Neuronal stem cell (in vitro differentiated cells): Measurements from ENCODE around the gene CHN2.

Experiments used
- DNase-seq: peaks from one replicate; pipeline ENCODE4 v3.0.0-alpha.2; 2013; ENCODE audit warnings: low spot score
- H2AFZ ChIP-seq: one replicate; pipeline ENCODE4 v1.6.1; 2013; ENCODE audit warnings: mild to moderate bottlenecking, low read length, inconsistent platforms
- H2AK5ac ChIP-seq: 2 replicates; pipeline ENCODE4 v1.6.1; 2013; ENCODE audit warnings: low read depth, mild to moderate bottlenecking, inconsistent platforms, low read length, moderate library complexity, mixed read lengths
- H2BK120ac ChIP-seq: 2 replicates; pipeline ENCODE4 v1.6.1; 2013; ENCODE audit warnings: low read depth, mild to moderate bottlenecking, inconsistent platforms, low read length, moderate library complexity, mixed read lengths
- H2BK12ac ChIP-seq: one replicate; pipeline ENCODE4 v1.6.1; 2013; ENCODE audit warnings: low read length, inconsistent platforms
- H2BK15ac ChIP-seq: 2 replicates; pipeline ENCODE4 v1.6.1; 2013; ENCODE audit warnings: mild to moderate bottlenecking, low read length, inconsistent platforms, mixed read lengths
- H2BK5ac ChIP-seq: one replicate; pipeline ENCODE4 v1.6.1; 2013; ENCODE audit warnings: inconsistent platforms, mild to moderate bottlenecking, low read length, moderate library complexity
- H3K14ac ChIP-seq: one replicate; pipeline ENCODE4 v1.6.1; 2013; ENCODE audit warnings: low read length, inconsistent platforms
- H3K18ac ChIP-seq: 2 replicates; pipeline ENCODE4 v1.6.1; 2013; ENCODE audit warnings: low read length, inconsistent platforms
- H3K23ac ChIP-seq: 2 replicates; pipeline ENCODE4 v1.6.1; 2013; ENCODE audit warnings: low read depth, mild to moderate bottlenecking, mixed read lengths, low read length, inconsistent platforms; ENCODE audit not compliant: poor library complexity
- H3K27ac ChIP-seq: replicated peaks from 3 replicates; pipeline ENCODE4 v1.5.1; 2013; ENCODE audit warnings: low read length, inconsistent platforms
- H3K27me3 ChIP-seq, 3 experiments: 2 replicates each; pipeline ENCODE4 v1.6.1; 2013; ENCODE audit warnings: low read length in 3 of 3, mild to moderate bottlenecking in 2 of 3, inconsistent platforms in 1 of 3, low read depth in 1 of 3, mixed read lengths in 1 of 3, moderate library complexity in 1 of 3; ENCODE audit not compliant: control insufficient read depth in 3 of 3, insufficient read depth in 3 of 3
- H3K36me3 ChIP-seq, 2 donors: replicated peaks in 1 of 2; 2 replicates each; pipeline ENCODE4 v1.6.1; 2013; ENCODE audit warnings: low read length in 2 of 2; ENCODE audit not compliant: control insufficient read depth in 2 of 2, insufficient read depth in 2 of 2
- H3K4ac ChIP-seq: 2 replicates; pipeline ENCODE4 v1.6.1; 2013; ENCODE audit warnings: inconsistent platforms, mild to moderate bottlenecking, low read length, moderate library complexity
- H3K4me1 ChIP-seq, 2 donors: 1 replicate in 1 of 2; 2 replicates in 1 of 2; pipeline ENCODE4 v1.6.1; 2013; ENCODE audit warnings: low read length in 2 of 2, low read depth in 1 of 2; ENCODE audit not compliant: control insufficient read depth in 2 of 2, insufficient read depth in 1 of 2
- H3K4me2 ChIP-seq: one replicate; pipeline ENCODE4 v1.6.1; 2013; ENCODE audit warnings: mild to moderate bottlenecking, low read length, inconsistent platforms; ENCODE audit not compliant: insufficient read depth, poor library complexity, severe bottlenecking
- H3K4me3 ChIP-seq, 2 donors: 2 replicates each; pipeline ENCODE4 v1.5.1; 2013; ENCODE audit warnings: low read length in 2 of 2, mild to moderate bottlenecking in 2 of 2, inconsistent platforms in 1 of 2, moderate library complexity in 1 of 2
- H3K79me1 ChIP-seq: one replicate; pipeline ENCODE4 v1.6.1; 2013; ENCODE audit warnings: low read depth, mild to moderate bottlenecking, inconsistent platforms, low read length, moderate library complexity
- H3K9ac ChIP-seq: one replicate; pipeline ENCODE4 v1.6.1; 2013; ENCODE audit warnings: mild to moderate bottlenecking, low read depth, low read length, inconsistent platforms; ENCODE audit not compliant: poor library complexity
- H3K9me3 ChIP-seq, 2 donors: replicated peaks in 1 of 2; 2 replicates each; pipeline versions ENCODE3 to v1.6.1; 2013; ENCODE audit warnings: low read length in 2 of 2, mild to moderate bottlenecking in 2 of 2, inconsistent platforms in 1 of 2, low read depth in 1 of 2, mixed read lengths in 1 of 2, moderate library complexity in 1 of 2; ENCODE audit not compliant: control insufficient read depth in 2 of 2, insufficient read depth in 1 of 2
- H4K8ac ChIP-seq: one replicate; pipeline ENCODE4 v1.6.1; 2013; ENCODE audit warnings: low read depth, mild to moderate bottlenecking, inconsistent platforms, low read length, moderate library complexity
- H4K91ac ChIP-seq: one replicate; pipeline ENCODE4 v1.6.1; 2013; ENCODE audit warnings: low read length, low read depth, mild to moderate bottlenecking, inconsistent platforms; ENCODE audit not compliant: poor library complexity
- WGBS, 2 donors: extraction: QIAGEN DNeasy Blood & Tissue Kit; methylation state at CpG; one replicate each; pipeline ENCODE4 v1.1.7; 2013; ENCODE audit warnings: missing lambda C conversion rate in 2 of 2, mixed read lengths in 1 of 2; ENCODE audit not compliant: insufficient read length in 2 of 2, insufficient replicate concordance in 1 of 2; ENCODE audit errors: extremely low coverage in 2 of 2; 5-methylcytosine and 5-hydroxymethylcytosine counted together

The CHN2 gene

GRCh38 chr7:29276199-29276598 lies 81.6 kb downstream of the CHN2 start:
- Histone ChIP-seq H3K18ac (no peak overlapping the region), H3K36me3 (no peaks in the 10 kb centered on the region), H2AK5ac (no peak overlapping the region), H3K27me3 (no peaks in the 10 kb centered on the region), H2BK15ac (no peak overlapping the region), H3K4me2 (no peak overlapping the region), H3K9me3 (no peaks in the 10 kb centered on the region), H2BK5ac (no peak overlapping the region), H2AFZ (no peak overlapping the region), H3K4ac (no peak overlapping the region), H3K9ac (no peak overlapping the region), H4K91ac (no peak overlapping the region), H3K27ac (no peak overlapping the region), H2BK12ac (no peak overlapping the region), H3K23ac (no peak overlapping the region), H3K14ac (no peak overlapping the region), H2BK120ac (no peak overlapping the region), H3K4me3 (no peak overlapping the region), H4K8ac (no peak overlapping the region), H3K4me1 (peaks cover 0 to 2% of the 10 kb centered on the region in 2 donors), H3K79me1 (no peaks in the 10 kb centered on the region)
- DNase-seq, result no peak
- no CpG with 5 or more reads among the region's 2 CpGs for WGBS, 2 donors

DNA sequence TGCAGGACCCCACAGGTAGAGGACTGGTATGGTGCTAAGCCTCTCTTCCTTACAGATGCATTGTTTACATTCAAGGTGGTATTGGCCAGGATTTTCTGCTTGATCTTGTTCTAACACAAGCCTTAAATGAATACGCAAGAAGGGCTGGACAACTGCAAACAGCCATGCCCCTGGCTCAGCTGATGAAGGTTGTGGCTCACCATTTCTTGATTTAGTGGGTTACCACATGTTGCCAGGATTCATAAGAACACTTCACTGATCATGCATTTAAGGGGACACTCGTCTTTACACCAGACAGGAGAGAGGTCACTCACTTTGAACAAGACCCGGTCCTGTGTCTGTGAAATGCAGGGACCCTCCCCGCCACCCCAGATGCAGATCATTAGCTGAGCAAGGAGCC lies 82.2 kb downstream of the CHN2 start:
- H2AK5ac ChIP-seq, result no peak overlapping the region
- no peak overlapping the region for H4K91ac ChIP-seq
- H3K18ac ChIP-seq, result no peak overlapping the region
- H3K14ac ChIP-seq, result no peak overlapping the region
- H2BK120ac ChIP-seq, result no peak overlapping the region
- H4K8ac ChIP-seq, result no peak overlapping the region
- WGBS, 2 donors, result no CpG with 5 or more reads among the region's 4 CpGs
- no peak overlapping the region for H3K4ac ChIP-seq
- no peak overlapping the region for H3K4me2 ChIP-seq
- H3K9me3 ChIP-seq, result no peaks in the 10 kb centered on the region
- no peaks in the 10 kb centered on the region for H3K27me3 ChIP-seq
- H2BK12ac ChIP-seq, result no peak overlapping the region
- no peak overlapping the region for H2BK5ac ChIP-seq
- H3K4me1 ChIP-seq, result peaks cover 0 to 2% of the 10 kb centered on the region in 2 donors
- no peak overlapping the region for H2BK15ac ChIP-seq
- no peak for DNase-seq
- no peak overlapping the region for H3K9ac ChIP-seq
- H3K4me3 ChIP-seq, result no peak overlapping the region
- H3K79me1 ChIP-seq, result no peaks in the 10 kb centered on the region
- no peaks in the 10 kb centered on the region for H3K36me3 ChIP-seq
- no peak overlapping the region for H2AFZ ChIP-seq
- H3K27ac ChIP-seq, result no peak overlapping the region
- no peak overlapping the region for H3K23ac ChIP-seq

GRCh38 chr7:29277436-29278215 lies 83.1 kb downstream of the CHN2 start:
- Histone ChIP-seq H3K9ac (no peak overlapping the region), H3K9me3 (no peaks in the 10 kb centered on the region), H3K14ac (no peak overlapping the region), H2BK120ac (no peak overlapping the region), H3K27me3 (no peaks in the 10 kb centered on the region), H2AK5ac (no peak overlapping the region), H3K79me1 (no peaks in the 10 kb centered on the region), H2BK5ac (no peak overlapping the region), H3K36me3 (no peaks in the 10 kb centered on the region), H2AFZ (no peak overlapping the region), H2BK15ac (no peak overlapping the region), H3K27ac (no peak overlapping the region), H3K4me2 (no peak overlapping the region), H2BK12ac (no peak overlapping the region), H3K4ac (no peak overlapping the region), H4K8ac (no peak overlapping the region), H3K4me3 (no peak overlapping the region), H3K23ac (no peak overlapping the region), H3K18ac (no peak overlapping the region), H4K91ac (no peak overlapping the region), H3K4me1 (peaks cover 0 to 3% of the 10 kb centered on the region in 2 donors)
- no peak for DNase-seq
- no CpG with 5 or more reads among the region's 6 CpGs for WGBS, 2 donors

DNA sequence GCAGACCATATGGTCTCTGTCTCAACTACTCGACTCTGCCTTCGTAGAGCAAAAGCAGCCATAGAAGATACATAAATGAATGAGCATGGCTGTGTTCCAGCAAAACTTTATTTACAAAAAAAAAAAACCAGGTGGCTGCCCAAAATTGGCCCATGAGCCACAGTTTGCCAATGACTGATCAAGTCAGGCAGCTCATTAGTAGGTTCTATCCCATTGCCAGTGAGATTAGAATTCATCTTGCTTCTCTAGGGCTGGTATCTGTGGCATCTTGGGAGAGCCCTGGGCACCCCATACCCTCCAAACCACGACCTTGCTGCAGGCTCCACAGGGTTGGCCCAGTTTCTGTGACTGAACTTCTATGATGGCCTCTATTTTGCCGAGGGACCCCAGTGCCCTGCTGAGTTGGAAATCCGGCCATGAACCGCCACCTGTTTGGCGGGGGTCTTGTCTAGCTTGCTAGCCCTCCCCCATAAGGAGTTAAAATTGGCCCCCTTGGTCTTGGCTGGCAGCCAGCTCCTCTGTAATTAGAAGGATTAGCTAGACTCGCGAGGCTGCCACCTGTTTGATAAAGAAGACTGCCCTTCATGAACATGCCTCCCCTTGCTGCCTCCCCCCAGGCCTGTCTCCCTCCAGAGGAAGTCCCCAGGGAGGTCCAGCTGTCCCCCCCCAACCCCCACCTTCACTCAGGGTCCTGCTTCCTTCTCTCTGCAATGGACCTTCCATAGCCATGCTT lies 83.9 kb downstream of the CHN2 start:
- no CpG with 5 or more reads among the region's 9 CpGs for WGBS, 2 donors
- H3K4me2 ChIP-seq, result no peak overlapping the region
- H3K9ac ChIP-seq, result no peak overlapping the region
- no peak for DNase-seq
- no peak overlapping the region for H2AK5ac ChIP-seq
- H3K4me3 ChIP-seq, result no peak overlapping the region
- no peaks in the 10 kb centered on the region for H3K36me3 ChIP-seq
- H3K18ac ChIP-seq, result no peak overlapping the region
- H3K9me3 ChIP-seq, result no peaks in the 10 kb centered on the region
- no peak overlapping the region for H2BK15ac ChIP-seq
- H2BK5ac ChIP-seq, result no peak overlapping the region
- H3K27me3 ChIP-seq, result no peaks in the 10 kb centered on the region
- no peak overlapping the region for H4K8ac ChIP-seq
- H3K4me1 ChIP-seq, result peaks cover 0 to 3% of the 10 kb centered on the region in 2 donors
- H2BK120ac ChIP-seq, result no peak overlapping the region
- H3K23ac ChIP-seq, result no peak overlapping the region
- no peaks in the 10 kb centered on the region for H3K79me1 ChIP-seq
- no peak overlapping the region for H2AFZ ChIP-seq
- no peak overlapping the region for H3K27ac ChIP-seq
- no peak overlapping the region for H3K14ac ChIP-seq
- no peak overlapping the region for H2BK12ac ChIP-seq
- no peak overlapping the region for H4K91ac ChIP-seq
- no peak overlapping the region for H3K4ac ChIP-seq
